Breast epithelium (tissue), 3 donors: Measurements from ENCODE around the gene ENO4.

Source experiments
- CTCF ChIP-seq, 3 donors: fragments of 450-650 bp; IDR thresholded peaks; one replicate each; pipeline ENCODE4 v1.5.1; 2016 to 2017; ENCODE audit warnings: antibody characterized with exemption in 3 of 3, mild to moderate bottlenecking in 3 of 3, moderate library complexity in 3 of 3
- POLR2A ChIP-seq: fragments of 450-650 bp; IDR thresholded peaks from one replicate; pipeline ENCODE4 v1.6.1; 2016; ENCODE audit warnings: antibody characterized with exemption, mild to moderate bottlenecking, moderate library complexity
- POLR2AphosphoS5 ChIP-seq, 3 donors: sonication (generic); formaldehyde crosslinking; IDR thresholded peaks; one replicate each; pipeline ENCODE4 v1.6.1; 2017; ENCODE audit warnings: antibody characterized with exemption in 3 of 3

GRCh38 chr10:116808706-116809105, 40.6 kb upstream of the ENO4 start:
- TF ChIP-seq CTCF (IDR thresholded peaks at IDR 0.05) (no peak), POLR2A (no peak), POLR2AphosphoS5 (IDR thresholded peaks at IDR 0.05) (no peak)
